HG03175 (cell line): ENCODE measurements around the gene IGFBP4.

Experiments
- ATAC-seq: cut with Tn5 transposase; IDR thresholded peaks from one replicate; pipeline ENCODE4 v1.9.1; 2021; ENCODE audit warnings: mild to moderate bottlenecking, moderate library complexity; ENCODE audit not compliant: unreplicated experiment

The IGFBP4 gene

GRCh38 chr17:40431231-40431602 is 12.0 kb upstream of the IGFBP4 start:
- ATAC-seq = no peak

GRCh38 chr17:40432864-40433528 is 10.3 kb upstream of the IGFBP4 start:
- no peak for ATAC-seq

DNA sequence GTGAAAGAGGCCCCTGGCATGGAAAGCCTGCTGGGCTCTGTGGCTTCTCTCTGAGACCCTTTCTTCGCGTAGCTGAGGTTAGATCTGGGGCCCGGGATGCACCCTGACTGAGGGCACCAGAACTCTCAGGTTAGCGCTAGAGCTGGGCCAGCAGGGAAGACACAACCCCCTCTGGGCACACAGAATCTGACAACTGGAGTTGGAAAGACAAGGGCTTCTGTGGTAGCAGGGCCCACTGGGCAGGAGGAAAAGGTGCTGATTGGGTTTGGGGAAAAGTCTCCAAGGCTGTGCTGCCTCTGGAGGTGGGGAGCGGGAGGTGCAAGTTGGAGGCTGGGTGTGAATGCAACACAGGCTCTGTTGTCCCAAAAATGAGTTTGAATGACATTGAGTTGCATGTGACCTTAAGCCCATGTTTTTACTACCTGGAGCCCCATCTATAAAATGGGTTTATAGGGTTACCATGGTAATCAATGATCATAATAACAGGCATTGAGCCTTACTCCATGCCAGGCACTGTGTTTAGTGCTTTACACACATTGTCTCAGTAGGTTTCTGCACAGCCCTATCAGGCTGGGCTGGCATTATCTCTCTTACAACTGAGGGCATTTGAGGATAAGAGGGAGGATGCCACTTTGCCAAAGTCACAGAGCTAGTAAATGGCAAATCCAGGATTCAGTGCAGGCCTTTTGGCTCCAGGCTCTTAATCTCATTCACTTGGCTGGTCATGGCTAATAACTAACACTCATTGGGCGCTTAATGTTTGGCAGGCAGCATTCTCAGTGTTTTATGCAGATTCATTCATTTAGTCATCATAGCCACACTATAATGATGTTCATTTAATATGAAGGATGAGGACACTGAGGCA is 9.5 kb upstream of the IGFBP4 start:
- no peak for ATAC-seq

DNA sequence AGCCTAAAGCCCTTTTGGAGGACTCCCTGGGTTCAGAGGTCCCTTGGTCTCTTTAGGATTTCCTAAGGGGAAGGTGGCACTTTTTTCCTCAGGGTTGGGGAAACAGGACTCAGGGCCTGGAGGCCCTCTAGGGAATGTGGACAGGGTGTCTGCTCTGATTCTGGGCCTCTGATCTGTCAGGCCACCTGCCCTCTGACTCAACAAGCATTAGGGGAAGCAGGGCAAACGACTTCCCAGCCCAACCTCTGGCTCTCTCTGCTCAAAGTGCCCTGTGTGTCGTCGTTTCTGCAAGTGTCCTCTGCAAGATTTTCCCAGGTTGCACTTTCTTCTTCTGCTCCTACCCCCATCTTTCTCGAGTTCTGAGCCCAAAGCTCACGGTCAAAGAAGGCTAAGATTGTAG is 6.6 kb upstream of the IGFBP4 start:
- ATAC-seq = no peak

GRCh38 chr17:40437095-40437732 is 6.0 kb upstream of the IGFBP4 start:
- no peak for ATAC-seq

DNA sequence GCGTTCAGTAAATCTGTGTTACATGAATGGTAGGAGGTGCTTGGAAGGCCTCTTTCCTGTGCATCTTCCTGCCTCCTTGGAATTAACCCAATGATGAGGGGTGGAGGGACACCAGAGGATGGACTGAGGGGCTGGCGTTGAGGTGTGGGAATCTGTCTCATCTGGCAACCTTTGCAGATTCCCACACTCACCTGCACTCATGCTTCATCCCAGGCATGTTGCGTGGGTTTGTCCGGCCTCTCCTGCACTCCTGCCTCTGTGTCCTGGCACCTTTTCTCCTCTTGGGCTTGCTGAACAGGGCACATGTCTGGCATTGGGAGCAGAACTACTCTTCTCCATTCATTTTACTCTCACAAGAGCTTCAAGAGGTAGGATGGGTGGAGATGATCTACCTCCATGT is 3.1 kb upstream of the IGFBP4 start:
- ATAC-seq = no peak

- ATAC-seq = no peak
Measured at GRCh38 chr17:40442392-40443195, 656 bp upstream of the IGFBP4 start.

DNA sequence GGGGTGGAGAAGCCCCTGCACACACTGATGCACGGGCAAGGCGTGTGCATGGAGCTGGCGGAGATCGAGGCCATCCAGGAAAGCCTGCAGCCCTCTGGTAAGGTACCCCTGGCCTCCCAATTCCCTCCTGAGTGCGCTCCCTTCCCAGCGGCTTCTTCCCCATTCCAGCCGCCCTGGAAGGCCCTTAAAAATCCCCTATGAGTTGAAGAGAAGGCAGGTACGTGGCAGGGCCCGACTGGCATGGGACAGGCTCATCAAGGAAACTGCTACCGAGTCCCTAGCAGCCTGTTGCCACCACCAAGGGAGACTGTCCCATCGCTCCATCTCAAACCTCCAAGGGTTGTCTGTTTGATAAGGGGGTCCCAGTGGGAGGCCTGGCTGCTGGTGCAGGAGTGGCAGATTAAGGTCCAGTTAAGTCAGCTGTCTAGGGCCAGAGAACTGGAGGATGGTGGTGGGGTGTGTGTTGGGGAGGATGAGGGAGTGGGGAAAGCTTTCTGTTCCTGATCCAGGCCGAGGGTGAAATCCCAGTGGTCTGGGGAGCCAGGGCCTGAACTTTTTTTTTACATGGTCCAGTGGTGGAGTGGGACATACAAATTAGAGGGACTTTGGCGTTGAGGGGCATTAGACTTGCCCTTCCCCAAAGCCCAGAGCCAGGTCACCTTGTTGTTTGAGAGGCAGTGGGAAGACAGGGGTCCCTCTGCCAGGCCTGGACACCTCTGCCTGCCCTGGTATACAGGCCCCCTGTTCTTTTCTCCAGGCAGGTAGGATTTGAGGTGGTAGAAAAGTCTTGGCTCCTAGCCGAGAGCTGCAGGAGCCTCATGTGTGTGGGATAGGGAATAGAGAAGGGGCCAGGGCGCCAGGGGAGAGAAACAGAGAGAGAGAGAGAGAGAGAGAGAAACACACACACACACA is 994 bp downstream of the IGFBP4 start:
- no peak for ATAC-seq

DNA sequence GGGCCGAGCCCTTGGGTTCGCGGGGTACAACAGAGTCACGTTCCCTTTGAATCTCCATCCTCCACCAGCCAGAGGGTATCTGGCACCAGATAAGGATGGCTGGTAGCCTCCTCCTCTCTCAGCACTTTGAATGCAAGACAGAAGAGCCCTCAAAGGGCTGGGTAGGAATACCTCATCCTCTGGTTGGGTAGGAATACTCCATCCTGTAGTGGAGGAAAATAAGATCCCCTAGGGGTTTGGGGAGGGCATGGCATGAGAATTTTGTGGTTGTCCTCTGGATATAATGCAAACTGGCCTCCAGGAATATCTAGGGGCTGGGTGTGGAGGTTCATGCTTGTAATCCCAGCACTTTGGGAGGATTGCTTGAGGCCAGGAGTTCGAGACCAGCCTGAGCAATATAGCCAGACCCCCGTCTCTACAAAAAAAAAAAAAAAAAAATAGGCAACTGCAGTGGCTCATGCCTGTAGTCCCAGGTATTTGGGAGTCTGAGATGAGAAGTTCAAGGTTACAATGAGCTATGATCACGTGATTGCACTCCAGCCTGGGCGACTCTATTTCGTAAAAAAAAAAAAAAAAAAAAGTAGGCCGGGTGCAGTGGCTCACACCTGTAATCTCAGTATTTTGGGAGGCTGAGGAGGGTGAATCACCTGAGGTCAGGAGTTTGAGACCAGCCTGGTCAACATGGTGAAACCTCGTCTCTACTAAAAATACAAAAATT is 2.7 kb downstream of the IGFBP4 start:
- ATAC-seq = no peak

- ATAC-seq = no peak
Measured at GRCh38 chr17:40447148-40447644, 3.9 kb downstream of the IGFBP4 start.

GRCh38 chr17:40447806-40448205 is 4.6 kb downstream of the IGFBP4 start:
- ATAC-seq = no peak

DNA sequence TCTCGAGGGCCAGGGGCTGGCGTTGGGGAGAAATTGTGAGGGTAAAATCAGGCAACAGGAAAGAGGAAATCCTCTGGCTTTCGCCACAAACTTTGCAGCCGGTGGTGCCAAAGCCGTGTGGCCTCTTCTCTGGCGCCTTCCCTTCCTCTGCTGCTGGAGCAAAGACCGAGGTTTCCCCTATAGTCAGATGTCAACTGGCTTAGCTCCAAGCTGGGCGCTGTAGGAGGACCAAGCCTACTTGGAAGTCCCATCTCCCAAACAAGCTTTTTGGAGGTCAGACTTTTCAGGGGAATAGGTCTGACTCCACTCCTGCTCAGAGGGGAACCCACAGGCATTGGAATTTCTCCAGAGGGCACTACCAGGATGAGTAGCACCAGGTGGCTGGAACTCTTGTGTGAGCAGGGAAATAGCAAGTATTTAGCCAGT is 5.0 kb downstream of the IGFBP4 start:
- ATAC-seq = no peak

DNA sequence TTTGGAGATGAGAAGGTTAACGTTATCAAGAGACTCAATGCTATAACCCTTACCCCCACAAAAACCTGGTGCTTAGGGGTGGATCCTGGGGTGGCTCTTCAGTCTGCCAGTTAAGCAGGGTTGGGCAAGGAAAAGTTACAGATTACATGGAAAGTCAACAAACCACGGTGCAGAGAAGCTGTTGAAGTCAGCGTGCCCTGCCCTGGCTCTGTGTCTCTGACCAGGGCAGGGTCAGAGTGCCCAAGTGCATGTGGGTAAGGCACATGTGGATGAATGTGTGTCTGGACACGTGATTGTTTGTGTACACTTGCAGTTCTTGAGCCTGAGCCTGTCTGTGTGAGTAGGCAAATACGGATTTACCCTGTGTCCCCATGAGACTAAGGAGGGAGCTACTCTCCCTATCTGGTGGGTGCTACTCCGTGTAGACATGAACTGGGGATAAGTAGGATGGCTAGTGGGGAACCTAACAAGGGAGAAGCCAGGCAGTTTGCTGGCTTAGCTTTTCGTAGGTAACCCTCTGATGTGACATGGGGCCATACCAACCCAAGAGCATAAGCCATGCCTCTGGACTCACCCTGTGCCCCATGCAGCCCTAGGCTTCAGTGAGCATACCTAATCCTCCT is 5.5 kb downstream of the IGFBP4 start:
- no peak for ATAC-seq

- no peak for ATAC-seq
Measured at GRCh38 chr17:40450175-40450574, 6.9 kb downstream of the IGFBP4 start.

- no peak for ATAC-seq
Measured at GRCh38 chr17:40451420-40451819, 8.2 kb downstream of the IGFBP4 start.

DNA sequence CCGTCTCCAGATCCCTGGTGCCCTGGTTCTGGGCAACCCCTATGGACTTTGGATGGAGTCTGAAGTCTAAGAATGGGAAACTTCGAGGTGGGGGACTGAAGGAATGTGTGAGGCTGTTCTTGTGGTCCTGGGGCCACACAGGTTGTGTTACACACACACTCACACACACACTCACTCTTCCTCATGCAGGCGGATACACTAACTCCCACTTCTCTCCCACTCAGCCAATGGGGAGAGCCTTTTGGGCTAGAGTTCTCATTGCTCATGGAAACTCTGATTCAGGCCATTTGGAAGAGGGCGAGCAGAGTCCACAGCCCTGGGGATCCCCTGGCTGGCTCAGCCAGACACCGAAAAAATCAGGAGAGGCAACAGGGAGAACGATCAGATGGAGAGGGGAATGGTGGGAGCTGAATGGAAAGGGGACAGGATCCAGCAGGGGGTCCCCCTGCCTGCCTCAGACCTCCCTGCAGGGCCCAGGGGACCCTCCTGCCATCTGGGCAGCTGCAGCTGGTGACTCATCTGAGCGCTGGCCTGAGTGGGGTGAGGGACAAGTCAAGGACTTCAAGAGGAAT is 9.1 kb downstream of the IGFBP4 start:
- no peak for ATAC-seq

- ATAC-seq = no peak
Measured at GRCh38 chr17:40452921-40453378, 9.7 kb downstream of the IGFBP4 start.

DNA sequence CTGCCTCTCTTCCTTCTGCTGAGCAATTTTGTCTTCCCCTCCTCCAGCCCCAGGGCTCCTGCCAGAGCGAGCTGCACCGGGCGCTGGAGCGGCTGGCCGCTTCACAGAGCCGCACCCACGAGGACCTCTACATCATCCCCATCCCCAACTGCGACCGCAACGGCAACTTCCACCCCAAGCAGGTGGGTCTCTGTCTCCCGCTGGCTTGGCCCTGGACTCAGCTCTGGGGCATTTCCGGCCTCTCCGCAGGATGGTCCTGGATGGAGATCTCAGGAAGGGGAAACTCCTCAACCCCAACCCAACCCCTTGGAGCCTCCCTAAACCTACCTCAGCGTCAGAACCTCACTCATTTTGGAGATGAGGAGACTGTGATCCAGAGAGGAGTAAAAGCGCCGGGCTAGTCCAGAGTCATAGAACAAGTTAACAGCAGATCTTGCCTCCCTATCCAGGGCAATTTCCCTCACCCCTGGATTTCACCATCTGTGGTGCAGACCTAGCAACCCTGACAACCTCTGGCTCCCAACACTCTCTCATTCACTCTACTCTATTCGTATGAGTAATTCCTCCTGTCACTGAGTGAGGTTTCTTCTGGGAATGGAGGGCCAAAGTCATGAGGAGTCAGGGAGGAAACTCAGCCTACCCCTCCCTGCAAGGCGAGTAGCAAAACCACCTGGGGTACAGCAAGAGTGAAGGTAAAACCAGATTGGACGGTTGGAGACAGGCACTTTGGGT is 10.8 kb downstream of the IGFBP4 start:
- ATAC-seq = no peak
